ENCODE results near the gene MZB1. TPM values are rescaled to one million over a fixed set of nuclear protein-coding genes. Genes with fewer than 3 reads are reported as not detected.

The MZB1 gene
- total and polyA plus RNA-seq, 2 of the 13 experiments (the other 11 are each of a cell fraction or from before 2014, with no cell fraction given), result 0.31 to 0.40 TPM

DNA sequence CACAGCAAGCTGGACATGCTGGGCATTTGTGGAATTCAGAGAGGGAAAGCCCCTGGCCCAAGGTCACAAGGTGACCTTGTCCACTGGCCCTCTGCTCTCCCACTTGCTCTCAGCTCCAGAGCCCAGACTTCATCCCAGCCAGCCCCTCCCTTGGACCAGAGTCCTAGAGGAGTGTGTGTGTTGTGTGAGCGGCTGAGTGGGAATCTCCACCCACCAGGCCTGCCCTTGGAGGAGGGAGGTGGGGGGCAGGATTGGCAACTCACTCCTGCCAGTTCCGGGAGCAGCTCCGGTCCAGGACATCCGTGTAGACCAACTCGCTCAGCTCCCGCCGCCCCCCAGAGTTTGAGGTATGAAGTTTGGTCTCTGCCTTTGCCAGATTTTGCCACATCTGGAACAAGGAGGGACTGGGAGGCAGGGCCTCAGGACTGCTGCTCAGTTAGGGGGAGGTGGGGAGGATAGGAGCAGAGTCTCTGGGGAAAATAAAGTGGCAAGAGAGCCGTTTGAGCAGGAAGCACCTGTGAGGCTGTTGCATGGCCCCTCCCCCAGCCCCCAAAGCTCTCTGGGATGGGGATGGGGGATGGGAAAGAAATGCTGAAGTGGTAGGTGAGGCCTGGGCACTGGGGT lies 1.4 kb downstream of the MZB1 start (continued):
- TF ChIP-seq EP300 (IDR thresholded peaks at IDR 0.05; ENCODE audit: low read depth in 2 of 2, low read length in 2 of 2), result peak in 1 of 2 experiments; percentile 24; a peak in 1 of 4 replicates
- no peak for TF ChIP-seq EP300 (CRISPR knock-in tag; IDR thresholded peaks at IDR 0.05; ENCODE audit: borderline replicate concordance)
- TF ChIP-seq FOXC1 (CRISPR knock-in tag; IDR thresholded peaks at IDR 0.05; ENCODE audit: borderline replicate concordance), result no peak; the same call in 1 of the 2 replicates
- TF ChIP-seq EZH2 (conservative IDR thresholded peaks at IDR 0.05; ENCODE audit: low read depth, low read length), result no peak
- TF ChIP-seq CBX2 (IDR thresholded peaks at IDR 0.05; ENCODE audit: low read depth, low read length), result no peak
- no peak for TF ChIP-seq CBX2 (CRISPR knock-in tag; IDR thresholded peaks at IDR 0.05; ENCODE audit: low read depth)
- peak; percentile 57; the same call in 1 of the 2 replicates for TF ChIP-seq GATAD2A (CRISPR knock-in tag; IDR thresholded peaks at IDR 0.05)
- TF ChIP-seq, protein P1, sequence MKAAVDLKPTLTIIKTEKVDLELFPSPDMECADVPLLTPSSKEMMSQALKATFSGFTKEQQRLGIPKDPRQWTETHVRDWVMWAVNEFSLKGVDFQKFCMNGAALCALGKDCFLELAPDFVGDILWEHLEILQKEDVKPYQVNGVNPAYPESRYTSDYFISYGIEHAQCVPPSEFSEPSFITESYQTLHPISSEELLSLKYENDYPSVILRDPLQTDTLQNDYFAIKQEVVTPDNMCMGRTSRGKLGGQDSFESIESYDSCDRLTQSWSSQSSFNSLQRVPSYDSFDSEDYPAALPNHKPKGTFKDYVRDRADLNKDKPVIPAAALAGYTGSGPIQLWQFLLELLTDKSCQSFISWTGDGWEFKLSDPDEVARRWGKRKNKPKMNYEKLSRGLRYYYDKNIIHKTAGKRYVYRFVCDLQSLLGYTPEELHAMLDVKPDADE (CRISPR knock-in tag; IDR thresholded peaks at IDR 0.05), result no peak
- TF ChIP-seq, protein P2, sequence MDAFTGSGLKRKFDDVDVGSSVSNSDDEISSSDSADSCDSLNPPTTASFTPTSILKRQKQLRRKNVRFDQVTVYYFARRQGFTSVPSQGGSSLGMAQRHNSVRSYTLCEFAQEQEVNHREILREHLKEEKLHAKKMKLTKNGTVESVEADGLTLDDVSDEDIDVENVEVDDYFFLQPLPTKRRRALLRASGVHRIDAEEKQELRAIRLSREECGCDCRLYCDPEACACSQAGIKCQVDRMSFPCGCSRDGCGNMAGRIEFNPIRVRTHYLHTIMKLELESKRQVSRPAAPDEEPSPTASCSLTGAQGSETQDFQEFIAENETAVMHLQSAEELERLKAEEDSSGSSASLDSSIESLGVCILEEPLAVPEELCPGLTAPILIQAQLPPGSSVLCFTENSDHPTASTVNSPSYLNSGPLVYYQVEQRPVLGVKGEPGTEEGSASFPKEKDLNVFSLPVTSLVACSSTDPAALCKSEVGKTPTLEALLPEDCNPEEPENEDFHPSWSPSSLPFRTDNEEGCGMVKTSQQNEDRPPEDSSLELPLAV (CRISPR knock-in tag; conservative IDR thresholded peaks at IDR 0.05; ENCODE audit: low read depth), result no peak
- TF ChIP-seq ZNF749 (CRISPR knock-in tag; IDR thresholded peaks at IDR 0.05; ENCODE audit: borderline replicate concordance), result no peak
- TF ChIP-seq ZNF7 (CRISPR knock-in tag; IDR thresholded peaks at IDR 0.05), result no peak
- TF ChIP-seq NRL (CRISPR knock-in tag; IDR thresholded peaks at IDR 0.05; ENCODE audit: borderline replicate concordance), result no peak
- TF ChIP-seq ZNF253 (CRISPR knock-in tag; IDR thresholded peaks at IDR 0.05; ENCODE audit: borderline replicate concordance), result no peak
- no peak for TF ChIP-seq SP140L (CRISPR knock-in tag; IDR thresholded peaks at IDR 0.05; ENCODE audit: borderline replicate concordance)
- TF ChIP-seq AKAP8 (CRISPR knock-in tag; IDR thresholded peaks at IDR 0.05), result no peak
- TF ChIP-seq SMARCC2 (IDR thresholded peaks at IDR 0.05), result no peak
- no peak for TF ChIP-seq ZBTB21 (CRISPR knock-in tag; IDR thresholded peaks at IDR 0.05)
- no peak for TF ChIP-seq ZNF34 (CRISPR knock-in tag; IDR thresholded peaks at IDR 0.05; ENCODE audit: borderline replicate concordance)
- TF ChIP-seq, protein P3, sequence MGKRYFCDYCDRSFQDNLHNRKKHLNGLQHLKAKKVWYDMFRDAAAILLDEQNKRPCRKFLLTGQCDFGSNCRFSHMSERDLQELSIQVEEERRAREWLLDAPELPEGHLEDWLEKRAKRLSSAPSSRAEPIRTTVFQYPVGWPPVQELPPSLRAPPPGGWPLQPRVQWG (CRISPR knock-in tag; IDR thresholded peaks at IDR 0.05; ENCODE audit: borderline replicate concordance, low read depth), result no peak
- TF ChIP-seq, protein P4, sequence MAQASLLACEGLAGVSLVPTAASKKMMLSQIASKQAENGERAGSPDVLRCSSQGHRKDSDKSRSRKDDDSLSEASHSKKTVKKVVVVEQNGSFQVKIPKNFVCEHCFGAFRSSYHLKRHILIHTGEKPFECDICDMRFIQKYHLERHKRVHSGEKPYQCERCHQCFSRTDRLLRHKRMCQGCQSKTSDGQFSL (CRISPR knock-in tag; IDR thresholded peaks at IDR 0.05), result no peak
- no peak for TF ChIP-seq ZKSCAN8 (CRISPR knock-in tag; IDR thresholded peaks at IDR 0.05; ENCODE audit: borderline replicate concordance)
- TF ChIP-seq ZNF570 (CRISPR knock-in tag; IDR thresholded peaks at IDR 0.05; ENCODE audit: borderline replicate concordance), result no peak
- TF ChIP-seq ZNF775 (CRISPR knock-in tag; IDR thresholded peaks at IDR 0.05; ENCODE audit: borderline replicate concordance), result no peak
- TF ChIP-seq ZNF556 (CRISPR knock-in tag; IDR thresholded peaks at IDR 0.05; ENCODE audit: borderline replicate concordance), result no peak
- TF ChIP-seq ZZZ3 (CRISPR knock-in tag; IDR thresholded peaks at IDR 0.05; ENCODE audit: borderline replicate concordance), result no peak
- TF ChIP-seq HOXA7 (CRISPR knock-in tag; IDR thresholded peaks at IDR 0.05), result no peak
- TF ChIP-seq TOE1 (CRISPR knock-in tag; IDR thresholded peaks at IDR 0.05), result no peak
- no peak for TF ChIP-seq MXI1 (IDR thresholded peaks at IDR 0.05; ENCODE audit: borderline replicate concordance, low read depth, low read length)
- no peak for TF ChIP-seq ZSCAN31 (CRISPR knock-in tag; IDR thresholded peaks at IDR 0.05; ENCODE audit: low read depth)
